Prostate gland (tissue), 2 donors: ENCODE data around the gene SLC35E3. TPM values are rescaled to one million over a fixed set of nuclear protein-coding genes. Genes with fewer than 3 reads are reported as not detected.

Experiments
- DNase-seq: peaks from one replicate; pipeline ENCODE4 v3.0.0-alpha.2; 2019; ENCODE audit warnings: low spot score
- H3K27ac ChIP-seq, 2 donors: fragments of 200-600 bp; sonication (generic); 2 replicates each; pipeline ENCODE4 v1.5.1; 2017 to 2019
- H3K27me3 ChIP-seq: fragments of 200-600 bp; sonication (generic); replicated peaks from 2 replicates; pipeline ENCODE4 v1.5.1; 2019; ENCODE audit not compliant: insufficient read depth
- H3K36me3 ChIP-seq, 2 donors: fragments of 200-600 bp; sonication (generic); 1 replicate in 1 of 2; 2 replicates in 1 of 2; pipeline versions ENCODE4 v1.5.1 to v1.8.1; 2017 to 2019
- H3K4me1 ChIP-seq: fragments of 200-600 bp; sonication (generic); replicated peaks from 2 replicates; pipeline ENCODE4 v1.5.1; 2019
- H3K4me3 ChIP-seq, 2 donors: fragments of 200-600 bp; sonication (generic); 2 replicates each; pipeline ENCODE4 v1.5.1; 2017 to 2019
- H3K9me3 ChIP-seq: fragments of 200-600 bp; sonication (generic); 2 replicates; pipeline ENCODE4 v1.5.1; 2017
- CTCF ChIP-seq, 4 experiments: fragments of 200-600 bp in 2 of 4; fragments of 450-650 bp in 2 of 4; sonication (generic) in 2 of 4; IDR thresholded peaks; 1 replicate in 3 of 4; 2 replicates in 1 of 4; pipeline ENCODE4 v1.5.1; 2016 to 2019; ENCODE audit warnings: antibody characterized with exemption in 4 of 4, mild to moderate bottlenecking in 2 of 4, moderate library complexity in 2 of 4
- POLR2A ChIP-seq: fragments of 450-650 bp; IDR thresholded peaks from one replicate; pipeline ENCODE4 v1.6.1; 2016; ENCODE audit warnings: antibody characterized with exemption, mild to moderate bottlenecking
- POLR2AphosphoS5 ChIP-seq: sonication (generic); formaldehyde crosslinking; IDR thresholded peaks from one replicate; pipeline ENCODE4 v1.6.1; 2017; ENCODE audit warnings: antibody characterized with exemption
- WGBS: methylation state at CpG from one replicate; pipeline ENCODE4 v1.1.5; 2018; 5-methylcytosine and 5-hydroxymethylcytosine counted together
- intact Hi-C: fragments of 100-400 bp; cut with DNase I; formaldehyde crosslinking; loops from one replicate; pipeline ENCODE4 v1.14.2; 2022
- total RNA-seq, 2 donors: library from RNA; depleted of rRNA; stranded (reverse); fragments of >200 nt; gene quantifications; one replicate each; pipeline ENCODE4 v1.1.0, GENCODE V29; 2016

Gene SLC35E3
- total RNA-seq, 2 donors from 2014 or later = 8.9 to 10.3 TPM

GRCh38 chr12:68791897-68792481 lies 46.0 kb downstream of the SLC35E3 start:
- Histone ChIP-seq H3K27me3 (no peaks in the 10 kb centered on the region), H3K27ac (no peak overlapping the region), H3K4me3 (no peak overlapping the region), H3K9me3 (no peaks in the 10 kb centered on the region), H3K36me3 (no peaks in the 10 kb centered on the region), H3K4me1 (peaks cover under 1% of the 10 kb centered on the region)
- intact Hi-C loops = no loop called here
- TF ChIP-seq CTCF (IDR thresholded peaks at IDR 0.05) (no peak), POLR2AphosphoS5 (no peak), POLR2A (no peak)
- WGBS = 98% methylated on average over 2 of the region's 2 CpGs
- no peak for DNase-seq

DNA sequence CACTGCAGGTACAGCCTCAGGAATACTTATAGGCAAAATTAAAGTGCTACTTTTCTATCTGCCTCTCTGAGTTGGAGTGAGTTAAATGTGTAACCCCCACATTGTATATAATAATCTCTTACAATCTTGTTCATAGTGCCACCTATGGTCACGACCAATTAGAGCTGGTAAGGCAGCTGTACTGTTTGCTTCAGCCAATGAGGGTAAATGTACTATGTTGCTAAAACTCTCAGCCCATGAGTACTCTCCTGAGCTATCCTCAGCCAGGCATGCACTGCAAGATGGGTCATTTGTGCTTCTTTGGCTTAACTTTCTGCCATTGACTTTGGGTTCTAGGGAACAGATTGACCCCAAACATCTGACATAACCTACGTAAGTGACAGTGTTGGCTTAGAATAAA lies 47.0 kb downstream of the SLC35E3 start:
- intact Hi-C loops = no loop called here
- no peak for DNase-seq
- no peak overlapping the region for H3K4me3 ChIP-seq
- TF ChIP-seq CTCF (IDR thresholded peaks at IDR 0.05) (no peak), POLR2A (no peak), POLR2AphosphoS5 (no peak)
- no peaks in the 10 kb centered on the region for H3K9me3 ChIP-seq
- WGBS = 73% methylated on average over 2 of the region's 2 CpGs
- no peak overlapping the region for H3K27ac ChIP-seq
- no peaks in the 10 kb centered on the region for H3K27me3 ChIP-seq
- no peaks in the 10 kb centered on the region for H3K4me1 ChIP-seq
- H3K36me3 ChIP-seq = no peaks in the 10 kb centered on the region

- H3K27ac ChIP-seq = no peak overlapping the region
- DNase-seq = no peak
- intact Hi-C loops = no loop called here
These were observed 47.5 kb downstream of the SLC35E3 start for GRCh38 chr12:68793436-68793835.

GRCh38 chr12:68793975-68794652 lies 48.1 kb downstream of the SLC35E3 start:
- no peak for DNase-seq
- Histone ChIP-seq H3K4me3 (no peak overlapping the region), H3K36me3 (no peaks in the 10 kb centered on the region), H3K4me1 (no peaks in the 10 kb centered on the region), H3K9me3 (no peaks in the 10 kb centered on the region), H3K27ac (no peak overlapping the region), H3K27me3 (no peaks in the 10 kb centered on the region)
- TF ChIP-seq POLR2AphosphoS5 = no peak
- TF ChIP-seq POLR2A = no peak
- no peak for TF ChIP-seq CTCF (IDR thresholded peaks at IDR 0.05)
- WGBS = 86% methylated on average over 4 of the region's 4 CpGs
- intact Hi-C loops = no loop called here

More at GRCh38 chr12:68793436-68793835, 47.5 kb downstream of the SLC35E3 start:
- no peaks in the 10 kb centered on the region for H3K4me1 ChIP-seq
- no peaks in the 10 kb centered on the region for H3K36me3 ChIP-seq
- no peak for TF ChIP-seq POLR2AphosphoS5
- H3K27me3 ChIP-seq = no peaks in the 10 kb centered on the region
- 97% methylated on average over 4 of the region's 4 CpGs for WGBS
- no peak overlapping the region for H3K4me3 ChIP-seq
- H3K9me3 ChIP-seq = no peaks in the 10 kb centered on the region

- intact Hi-C loops = no loop called here
- Histone ChIP-seq H3K27me3 (no peaks in the 10 kb centered on the region), H3K4me3 (no peak overlapping the region), H3K36me3 (no peaks in the 10 kb centered on the region), H3K27ac (no peak overlapping the region), H3K4me1 (no peaks in the 10 kb centered on the region), H3K9me3 (no peaks in the 10 kb centered on the region)
- DNase-seq = no peak
- no peak for TF ChIP-seq POLR2AphosphoS5
- no peak for TF ChIP-seq POLR2A
- TF ChIP-seq CTCF (IDR thresholded peaks at IDR 0.05) = no peak
- WGBS = 97% methylated on average over 3 of the region's 3 CpGs
These were observed 48.8 kb downstream of the SLC35E3 start for GRCh38 chr12:68794653-68795251.
